IMR-90 (cell line): ENCODE results near the gene SHISAL1. TPM values are rescaled to one million over a fixed set of nuclear protein-coding genes. Genes with fewer than 3 reads are reported as not detected.

Experiments
- ATAC-seq: fragments of 200-7000 bp; cut with Tn5 transposase; 2 replicates; pipeline ENCODE4 v1.9.1; 2020; ENCODE audit warnings: low read depth, mild to moderate bottlenecking, moderate library complexity
- BruUV-seq: library from RNA; stranded (reverse); fragments of 400-500 nt; replicated peaks from 2 replicates; lab custom pipeline; 2021; lab: Mats Ljungman, UMichigan
- CTCF ChIA-PET: fragments of 300-600 bp; formaldehyde crosslinking; extraction: SDS; loops from one replicate; lab custom pipeline; 2021; ENCODE audit warnings: antibody characterized with exemption; lab: Yijun Ruan, JAX
- POLR2A ChIA-PET: fragments of 300-600 bp; sonication (Branson Sonifier 250); formaldehyde crosslinking; loops from one replicate; lab custom pipeline; 2022; ENCODE audit warnings: antibody characterized with exemption; ENCODE audit not compliant: unreplicated experiment; lab: Charles Lee
- DNase-seq: peaks from one replicate; pipeline ENCODE4 v3.0.0; 2013
- H2AFZ ChIP-seq: replicated peaks from 2 replicates; pipeline ENCODE3; 2013; ENCODE audit warnings: low read length, mild to moderate bottlenecking; ENCODE audit not compliant: poor library complexity
- H2AK5ac ChIP-seq: 2 replicates; pipeline ENCODE4 v1.6.1; 2013; ENCODE audit warnings: low read depth, low read length, inconsistent platforms
- H2AK9ac ChIP-seq: replicated peaks from 2 replicates; pipeline ENCODE3; 2013; ENCODE audit warnings: mild to moderate bottlenecking, low read depth, low read length, moderate library complexity; ENCODE audit not compliant: poor library complexity
- H2BK120ac ChIP-seq: 2 replicates; pipeline ENCODE4 v1.6.1; 2013; ENCODE audit warnings: low read depth, low read length, inconsistent platforms
- H2BK15ac ChIP-seq: 3 replicates; pipeline ENCODE4 v1.6.1; 2013; ENCODE audit warnings: low read depth, low read length, inconsistent platforms
- H2BK20ac ChIP-seq: 2 replicates; pipeline ENCODE4 v1.6.1; 2013; ENCODE audit warnings: low read depth, mild to moderate bottlenecking, inconsistent platforms, low read length, moderate library complexity
- H2BK5ac ChIP-seq: 2 replicates; pipeline ENCODE4 v1.6.1; 2013; ENCODE audit warnings: mild to moderate bottlenecking, low read depth, low read length, inconsistent platforms; ENCODE audit not compliant: poor library complexity, severe bottlenecking
- H3K14ac ChIP-seq: replicated peaks from 2 replicates; pipeline ENCODE4 v1.6.1; 2013; ENCODE audit warnings: low read depth, low read length, inconsistent platforms
- H3K18ac ChIP-seq: 2 replicates; pipeline ENCODE4 v1.6.1; 2013; ENCODE audit warnings: low read depth, low read length, control low read depth
- H3K23ac ChIP-seq: 2 replicates; pipeline ENCODE4 v1.6.1; 2013; ENCODE audit warnings: low read depth, low read length, inconsistent platforms
- H3K27ac ChIP-seq: 2 replicates; pipeline ENCODE4 v1.5.1; 2013; ENCODE audit warnings: mild to moderate bottlenecking, control low read depth, low read length; ENCODE audit not compliant: insufficient read depth
- H3K27me3 ChIP-seq: 2 replicates; pipeline ENCODE4 v1.6.1; 2013; ENCODE audit warnings: low read length; ENCODE audit not compliant: control insufficient read depth, insufficient read depth
- H3K36me3 ChIP-seq: 2 replicates; pipeline ENCODE4 v1.6.1; 2013; ENCODE audit warnings: low read length, mixed read lengths; ENCODE audit not compliant: control insufficient read depth, insufficient read depth
- H3K4ac ChIP-seq: 2 replicates; pipeline ENCODE4 v1.6.1; 2013; ENCODE audit warnings: low read depth, low read length, inconsistent platforms
- H3K4me1 ChIP-seq: 2 replicates; pipeline ENCODE4 v1.6.1; 2013; ENCODE audit warnings: low read length, mixed read lengths; ENCODE audit not compliant: control insufficient read depth, insufficient read depth
- H3K4me2 ChIP-seq: 2 replicates; pipeline ENCODE4 v1.6.1; 2013; ENCODE audit warnings: low read depth, mild to moderate bottlenecking, control low read depth, low read length, moderate library complexity
- H3K4me3 ChIP-seq: 2 replicates; pipeline ENCODE4 v1.5.1; 2013; ENCODE audit warnings: low read depth, mild to moderate bottlenecking, control low read depth, low read length, moderate library complexity; ENCODE audit not compliant: insufficient read depth
- H3K56ac ChIP-seq: 2 replicates; pipeline ENCODE4 v1.6.1; 2013; ENCODE audit warnings: low read length, inconsistent platforms; ENCODE audit not compliant: insufficient read depth; ENCODE audit errors: extremely low read depth
- H3K79me1 ChIP-seq, 2 experiments: 2 replicates each; pipeline ENCODE4 v1.6.1; 2013; ENCODE audit warnings: low read length in 2 of 2, inconsistent platforms in 1 of 2, low read depth in 1 of 2
- H3K9ac ChIP-seq: 2 replicates; pipeline ENCODE4 v1.6.1; 2013; ENCODE audit warnings: low read depth, low read length, control low read depth
- H3K9me1 ChIP-seq: 2 replicates; pipeline ENCODE4 v1.6.1; 2013; ENCODE audit warnings: low read length, inconsistent platforms; ENCODE audit not compliant: insufficient read depth
- H3K9me3 ChIP-seq: 2 replicates; pipeline ENCODE4 v1.6.1; 2013; ENCODE audit warnings: low read length; ENCODE audit not compliant: control insufficient read depth, insufficient read depth
- H4K20me1 ChIP-seq: 2 replicates; pipeline ENCODE4 v1.6.1; 2013; ENCODE audit warnings: low read length, inconsistent platforms; ENCODE audit not compliant: insufficient read depth
- H4K5ac ChIP-seq: 2 replicates; pipeline ENCODE4 v1.6.1; 2013; ENCODE audit warnings: mild to moderate bottlenecking, low read depth, low read length, control low read depth
- H4K8ac ChIP-seq, 2 experiments: 2 replicates each; pipeline ENCODE4 v1.6.1; 2013; ENCODE audit warnings: low read depth in 2 of 2, low read length in 2 of 2, control low read depth in 1 of 2, inconsistent platforms in 1 of 2
- H4K91ac ChIP-seq: 2 replicates; pipeline ENCODE4 v1.6.1; 2013; ENCODE audit warnings: low read depth, low read length, inconsistent platforms; ENCODE audit not compliant: insufficient read depth
- BHLHE40 ChIP-seq: fragments of 150-350 bp; IDR thresholded peaks from 2 replicates; pipeline ENCODE4 v1.6.1; 2016; ENCODE audit warnings: mild to moderate bottlenecking, low read depth, low read length
- CEBPB ChIP-seq: IDR thresholded peaks from 2 replicates; pipeline ENCODE4 v1.6.1; 2012; ENCODE audit warnings: low read depth, low read length, improper control_type of control experiment
- MAFK ChIP-seq: IDR thresholded peaks from 2 replicates; pipeline ENCODE4 v1.6.1; 2012; ENCODE audit warnings: low read depth, low read length, improper control_type of control experiment
- MXI1 ChIP-seq: IDR thresholded peaks from 2 replicates; pipeline ENCODE4 v1.6.1; 2012; ENCODE audit warnings: low read depth, mild to moderate bottlenecking, low read length, moderate library complexity, borderline replicate concordance
- NFE2L2 ChIP-seq: fragments of 150-350 bp; IDR thresholded peaks from 2 replicates; pipeline ENCODE4 v1.6.1; 2016; ENCODE audit warnings: low read depth, mild to moderate bottlenecking, low read length
- POLR2A ChIP-seq: IDR thresholded peaks from 2 replicates; pipeline ENCODE4 v1.6.1; 2012; ENCODE audit warnings: mild to moderate bottlenecking, low read depth, low read length
- RAD21 ChIP-seq: IDR thresholded peaks from 2 replicates; pipeline ENCODE4 v1.6.1; 2012; ENCODE audit warnings: low read length, improper control_type of control experiment
- RCOR1 ChIP-seq: IDR thresholded peaks from 2 replicates; pipeline ENCODE4 v1.6.1; 2012; ENCODE audit warnings: mild to moderate bottlenecking, low read length, improper control_type of control experiment; ENCODE audit not compliant: insufficient replicate concordance
- RFX5 ChIP-seq: IDR thresholded peaks from 2 replicates; pipeline ENCODE4 v1.8.0; 2012; ENCODE audit warnings: low read depth, mild to moderate bottlenecking, low read length, moderate library complexity
- WGBS, 2 experiments: methylation state at CpG; one replicate each; pipeline versions ENCODE4 v1.1.5 to v1.1.7; 2013; ENCODE audit warnings: missing lambda C conversion rate in 2 of 2; ENCODE audit not compliant: insufficient read length in 1 of 2; ENCODE audit errors: extremely low coverage in 2 of 2; 5-methylcytosine and 5-hydroxymethylcytosine counted together
- dilution Hi-C: fragments of 300-500 bp; cut with HindIII; formaldehyde crosslinking; loops from one replicate; pipeline ENCODE4 v1.14.3; 2018; ENCODE audit warnings: low sequenced_read_pairs; ENCODE audit not compliant: unreplicated experiment
- in situ Hi-C: fragments of 300-500 bp; cut with MboI; formaldehyde crosslinking; loops from 3 replicates; pipeline ENCODE4 v1.14.3; 2019; ENCODE audit warnings: low sequenced_read_pairs, inconsistent platforms, mixed read lengths
- intact Hi-C: fragments of 100-400 bp; cut with micrococcal nuclease; formaldehyde crosslinking; loops from 2 replicates; pipeline ENCODE4 v1.10.0; 2022
- polyA plus RNA-seq, 3 experiments: library from polyadenylated mRNA; depleted of rRNA; stranded (reverse); fragments of >200 nt; gene quantifications; 2 replicates each; pipeline ENCODE4 v1.2.3, GENCODE V29; 2012; ENCODE audit warnings: low replicate concordance in 1 of 3
- total RNA-seq: library from RNA; depleted of rRNA; stranded (reverse); fragments of >200 nt; gene quantifications from 2 replicates; pipeline ENCODE4 v1.2.3, GENCODE V29; 2012
- TF ChIP-seq, protein P1 (sequence below): fragments of 150-350 bp; IDR thresholded peaks from 2 replicates; pipeline ENCODE4 v1.6.1; 2016; ENCODE audit warnings: low read depth, mild to moderate bottlenecking, low read length, moderate library complexity, borderline replicate concordance
- TF ChIP-seq, protein P2 (sequence below): conservative IDR thresholded peaks from 2 replicates; pipeline ENCODE4 v1.5.1; 2012; ENCODE audit warnings: mild to moderate bottlenecking, low read depth, low read length, improper control_type of control experiment

The SHISAL1 gene
- total and polyA plus RNA-seq, 2 of the 4 experiments (the other 2 are of a cell fraction), result 1.0 to 1.4 TPM

DNA sequence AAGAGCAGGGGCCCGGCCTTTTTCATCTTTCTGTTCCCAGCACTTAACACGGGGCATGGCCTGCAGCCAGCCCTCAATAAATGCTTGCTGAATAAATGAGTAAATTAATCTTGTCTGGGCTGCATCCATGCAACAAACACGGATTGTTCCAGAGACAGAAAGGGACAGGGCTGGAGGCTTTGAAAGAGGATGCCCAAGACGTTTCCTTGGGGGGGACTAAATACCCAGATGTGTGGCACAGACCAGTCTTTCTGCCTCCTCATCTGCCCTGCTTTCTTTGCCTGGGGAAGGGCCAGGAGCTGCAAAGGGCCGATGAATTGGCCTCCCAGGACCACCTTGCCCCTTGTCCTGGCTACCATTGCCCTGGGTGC lies 40.4 kb downstream of the SHISAL1 start:
- H3K9ac ChIP-seq, result no peak overlapping the region
- H3K4me2 ChIP-seq, result no peak overlapping the region
- no peak overlapping the region for H3K4ac ChIP-seq
- H2AFZ ChIP-seq, result no peak overlapping the region
- BruUV-seq, result no TSS peak
- no peak overlapping the region for H2AK9ac ChIP-seq
- H3K4me1 ChIP-seq, result no peaks in the 10 kb centered on the region
- H3K56ac ChIP-seq, result no peak overlapping the region
- no peak overlapping the region for H2BK120ac ChIP-seq
- H4K20me1 ChIP-seq, result no peaks in the 10 kb centered on the region
- no peak overlapping the region for H4K91ac ChIP-seq
- no peak overlapping the region for H4K8ac ChIP-seq
- H2AK5ac ChIP-seq, result no peak overlapping the region
- peaks cover 7% of the 10 kb centered on the region for H3K9me1 ChIP-seq
- H3K14ac ChIP-seq, result no peak overlapping the region
- H3K27me3 ChIP-seq, result no peaks in the 10 kb centered on the region
- H3K9me3 ChIP-seq, result no peaks in the 10 kb centered on the region
- H3K23ac ChIP-seq, result no peak overlapping the region
- POLR2A ChIA-PET, result no interaction called here
- H2BK20ac ChIP-seq, result no peak overlapping the region
- intact Hi-C loops (no loop called here), in situ Hi-C loops (no loop called here), dilution Hi-C loops (no loop called here)
- H3K18ac ChIP-seq, result no peak overlapping the region
- H3K36me3 ChIP-seq, result no peaks in the 10 kb centered on the region
- H2BK5ac ChIP-seq, result no peak overlapping the region
- H3K27ac ChIP-seq, result no peak overlapping the region
- H3K79me1 ChIP-seq, result no peaks in the 10 kb centered on the region
- no peak for ATAC-seq
- no peak overlapping the region for H2BK15ac ChIP-seq
- H3K4me3 ChIP-seq, result no peak overlapping the region
- 20% methylated on average over 1 of the region's 5 CpGs; no CpG with 5 or more reads in 1 of the 2 experiments for WGBS, 2 experiments
- CTCF ChIA-PET, result no interaction called here
- TF ChIP-seq RCOR1 (no peak), CEBPB (no peak), RAD21 (no peak), RFX5 (no peak), BHLHE40 (no peak), NFE2L2 (no peak), MXI1 (no peak), POLR2A (no peak), MAFK (no peak)
- TF ChIP-seq, protein P1, sequence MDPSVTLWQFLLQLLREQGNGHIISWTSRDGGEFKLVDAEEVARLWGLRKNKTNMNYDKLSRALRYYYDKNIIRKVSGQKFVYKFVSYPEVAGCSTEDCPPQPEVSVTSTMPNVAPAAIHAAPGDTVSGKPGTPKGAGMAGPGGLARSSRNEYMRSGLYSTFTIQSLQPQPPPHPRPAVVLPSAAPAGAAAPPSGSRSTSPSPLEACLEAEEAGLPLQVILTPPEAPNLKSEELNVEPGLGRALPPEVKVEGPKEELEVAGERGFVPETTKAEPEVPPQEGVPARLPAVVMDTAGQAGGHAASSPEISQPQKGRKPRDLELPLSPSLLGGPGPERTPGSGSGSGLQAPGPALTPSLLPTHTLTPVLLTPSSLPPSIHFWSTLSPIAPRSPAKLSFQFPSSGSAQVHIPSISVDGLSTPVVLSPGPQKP, result no peak
- TF ChIP-seq, protein P2, sequence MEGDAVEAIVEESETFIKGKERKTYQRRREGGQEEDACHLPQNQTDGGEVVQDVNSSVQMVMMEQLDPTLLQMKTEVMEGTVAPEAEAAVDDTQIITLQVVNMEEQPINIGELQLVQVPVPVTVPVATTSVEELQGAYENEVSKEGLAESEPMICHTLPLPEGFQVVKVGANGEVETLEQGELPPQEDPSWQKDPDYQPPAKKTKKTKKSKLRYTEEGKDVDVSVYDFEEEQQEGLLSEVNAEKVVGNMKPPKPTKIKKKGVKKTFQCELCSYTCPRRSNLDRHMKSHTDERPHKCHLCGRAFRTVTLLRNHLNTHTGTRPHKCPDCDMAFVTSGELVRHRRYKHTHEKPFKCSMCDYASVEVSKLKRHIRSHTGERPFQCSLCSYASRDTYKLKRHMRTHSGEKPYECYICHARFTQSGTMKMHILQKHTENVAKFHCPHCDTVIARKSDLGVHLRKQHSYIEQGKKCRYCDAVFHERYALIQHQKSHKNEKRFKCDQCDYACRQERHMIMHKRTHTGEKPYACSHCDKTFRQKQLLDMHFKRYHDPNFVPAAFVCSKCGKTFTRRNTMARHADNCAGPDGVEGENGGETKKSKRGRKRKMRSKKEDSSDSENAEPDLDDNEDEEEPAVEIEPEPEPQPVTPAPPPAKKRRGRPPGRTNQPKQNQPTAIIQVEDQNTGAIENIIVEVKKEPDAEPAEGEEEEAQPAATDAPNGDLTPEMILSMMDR, result no peak
- DNase-seq, result no peak
- no peak overlapping the region for H4K5ac ChIP-seq
